ENCODE data around the gene SH3PXD2A.
A peak's percentile ranks its signal among the peaks of the same experiment; 100 is the strongest.
"Not testable (repeated sequence)": the region's sequence is repeated elsewhere in the genome, so short reads cannot be mapped to it uniquely, and the experiment has no call there.

SH3PXD2A gene

GRCh38 chr10:103762162-103762561, 93.2 kb downstream of the SH3PXD2A start:
- in situ Hi-C loops (cut with HindIII; ENCODE audit: low sequenced_read_pairs) = no loop called here
- no peak overlapping the region for H3K4me3 ChIP-seq (ENCODE audit: low read depth, low read length)
- no peak for TF ChIP-seq CTCF (IDR thresholded peaks at IDR 0.05; ENCODE audit: low read depth, low read length, missing control alignments)
- DNase-seq (ENCODE audit: low read depth) = no peak

- no peak for TF ChIP-seq CTCF (IDR thresholded peaks at IDR 0.05; ENCODE audit: low read depth, low read length, missing control alignments)
- DNase-seq (ENCODE audit: low read depth) = no peak
- in situ Hi-C loops (cut with HindIII; ENCODE audit: low sequenced_read_pairs) = no loop called here
- H3K4me3 ChIP-seq (ENCODE audit: low read depth, low read length) = no peak overlapping the region
Measured at GRCh38 chr10:103761075-103761920, 94.1 kb downstream of the SH3PXD2A start.

- in situ Hi-C loops (cut with HindIII; ENCODE audit: low sequenced_read_pairs); H3K4me3 ChIP-seq (ENCODE audit: low read depth, low read length); DNase-seq (ENCODE audit: low read depth): not testable (repeated sequence)
Measured at GRCh38 chr10:103760233-103760632, 95.1 kb downstream of the SH3PXD2A start.

- TF ChIP-seq CTCF (IDR thresholded peaks at IDR 0.05; ENCODE audit: low read depth, low read length, missing control alignments) = no peak
- H3K4me3 ChIP-seq (ENCODE audit: low read depth, low read length) = no peak overlapping the region
- in situ Hi-C loops (cut with HindIII; ENCODE audit: low sequenced_read_pairs) = no loop called here
- DNase-seq (ENCODE audit: low read depth) = no peak
Measured at GRCh38 chr10:103759100-103759781, 96.1 kb downstream of the SH3PXD2A start.

GRCh38 chr10:103758294-103758681, 97.1 kb downstream of the SH3PXD2A start:
- in situ Hi-C loops (cut with HindIII; ENCODE audit: low sequenced_read_pairs) = no loop called here
- TF ChIP-seq CTCF (IDR thresholded peaks at IDR 0.05; ENCODE audit: low read depth, low read length, missing control alignments) = no peak
- no peak for DNase-seq (ENCODE audit: low read depth)
- H3K4me3 ChIP-seq (ENCODE audit: low read depth, low read length) = no peak overlapping the region

- TF ChIP-seq CTCF (IDR thresholded peaks at IDR 0.05; ENCODE audit: low read depth, low read length, missing control alignments) = no peak
- in situ Hi-C loops (cut with HindIII; ENCODE audit: low sequenced_read_pairs) = no loop called here
- H3K4me3 ChIP-seq (ENCODE audit: low read depth, low read length) = no peak overlapping the region
- DNase-seq (ENCODE audit: low read depth) = peak; percentile 66
Measured at GRCh38 chr10:103757531-103758293, 97.7 kb downstream of the SH3PXD2A start.

Data from astrocyte of the cerebellum (primary cell).